GM23338 (cell line): ENCODE data around the gene CREB3L4. TPM values are rescaled to one million over a fixed set of nuclear protein-coding genes. Genes with fewer than 3 reads are reported as not detected.

ENCODE experiments used
- ATAC-seq: fragments of 200-7000 bp; cut with Tn5 transposase; 3 replicates; pipeline ENCODE4 v1.9.1; 2020
- DNase-seq: peaks from one replicate; pipeline ENCODE4 v3.0.0-alpha.2; 2015; ENCODE audit warnings: low spot score
- H2AFZ ChIP-seq: fragments of 200-600 bp; sonication (generic); 2 replicates; pipeline ENCODE4 v1.8.0; 2016; ENCODE audit warnings: antibody characterized with exemption, mild to moderate bottlenecking, moderate library complexity
- H3F3A ChIP-seq: fragments of 200-600 bp; sonication (generic); replicated peaks from 2 replicates; pipeline ENCODE4 v1.8.0; 2017; ENCODE audit warnings: antibody characterized with exemption, mixed run types, low read depth
- H3K27ac ChIP-seq: fragments of 200-600 bp; sonication (generic); 2 replicates; pipeline ENCODE4 v1.6.1; 2016; ENCODE audit warnings: low read depth
- H3K27me3 ChIP-seq: fragments of 200-600 bp; sonication (generic); 2 replicates; pipeline ENCODE4 v1.8.0; 2016; ENCODE audit warnings: mild to moderate bottlenecking, mixed run types, moderate library complexity; ENCODE audit not compliant: insufficient read depth
- H3K36me3 ChIP-seq: fragments of 200-600 bp; sonication (generic); 2 replicates; pipeline ENCODE4 v1.8.0; 2016; ENCODE audit warnings: mild to moderate bottlenecking; ENCODE audit not compliant: insufficient read depth
- H3K4me1 ChIP-seq: fragments of 200-600 bp; sonication (generic); 2 replicates; pipeline ENCODE4 v1.8.0; 2016; ENCODE audit warnings: mild to moderate bottlenecking, moderate library complexity; ENCODE audit not compliant: insufficient read depth
- H3K4me2 ChIP-seq: fragments of 200-600 bp; sonication (generic); 2 replicates; pipeline ENCODE4 v1.7.1; 2017; ENCODE audit warnings: mixed run types
- H3K4me3 ChIP-seq: fragments of 200-600 bp; sonication (generic); 2 replicates; pipeline ENCODE4 v1.6.1; 2016; ENCODE audit warnings: mixed run types
- H3K79me2 ChIP-seq: fragments of 200-600 bp; sonication (generic); replicated peaks from 2 replicates; pipeline ENCODE4 v1.8.0; 2017; ENCODE audit warnings: mild to moderate bottlenecking; ENCODE audit not compliant: insufficient read depth
- H3K9me2 ChIP-seq: fragments of 200-600 bp; sonication (generic); 2 replicates; pipeline ENCODE4 v1.8.0; 2017; ENCODE audit not compliant: insufficient read depth
- H4K20me1 ChIP-seq: fragments of 200-600 bp; sonication (generic); replicated peaks from 2 replicates; pipeline ENCODE4 v1.8.0; 2017; ENCODE audit warnings: mild to moderate bottlenecking; ENCODE audit not compliant: insufficient read depth
- H3K27ac Mint-ChIP-seq: 2 replicates; pipeline ENCODE4 v1.8.0; 2020; ENCODE audit warnings: inconsistent platforms, mild to moderate bottlenecking, moderate library complexity, mixed read lengths
- H3K27me3 Mint-ChIP-seq: 3 replicates; pipeline ENCODE4 v1.8.0; 2022; ENCODE audit warnings: low read depth, mild to moderate bottlenecking, moderate library complexity, mixed read lengths, inconsistent platforms; ENCODE audit not compliant: insufficient read depth, poor library complexity
- H3K36me3 Mint-ChIP-seq: 3 replicates; pipeline ENCODE4 v1.8.0; 2021; ENCODE audit warnings: low read depth, mild to moderate bottlenecking, inconsistent platforms, moderate library complexity, mixed read lengths
- H3K4me1 Mint-ChIP-seq: 3 replicates; pipeline ENCODE4 v1.8.0; 2020; ENCODE audit warnings: mild to moderate bottlenecking, inconsistent platforms, mixed read lengths
- H3K4me3 Mint-ChIP-seq: 3 replicates; pipeline ENCODE4 v1.8.0; 2021; ENCODE audit warnings: moderate library complexity, mild to moderate bottlenecking, inconsistent platforms, mixed read lengths
- H3K9me3 Mint-ChIP-seq: 3 replicates; pipeline ENCODE4 v1.8.0; 2020; ENCODE audit warnings: moderate library complexity, mild to moderate bottlenecking, inconsistent platforms, mixed read lengths
- CREB1 ChIP-seq: fragments of 250-450 bp; sonication (Bioruptor Pico); IDR thresholded peaks from 2 replicates; pipeline ENCODE4 v1.5.0; 2020; ENCODE audit warnings: low read depth, mild to moderate bottlenecking, moderate library complexity
- CTCF ChIP-seq, 2 experiments: fragments of 200-600 bp in 1 of 2; sonication (generic) in 1 of 2; conservative IDR thresholded peaks; 2 replicates each; pipeline versions ENCODE4 v1.5.1 to v1.6.1; 2016 to 2017; ENCODE audit warnings: antibody characterized with exemption in 2 of 2, low read depth in 2 of 2, mild to moderate bottlenecking in 2 of 2, moderate library complexity in 1 of 2
- ETS1 ChIP-seq: IDR thresholded peaks from 2 replicates; pipeline ENCODE4 v1.6.1; 2016; ENCODE audit warnings: antibody characterized with exemption
- JUNB ChIP-seq: IDR thresholded peaks from one replicate; pipeline ENCODE4 v1.6.1; 2016; ENCODE audit warnings: antibody characterized with exemption; ENCODE audit not compliant: unreplicated experiment
- NANOG ChIP-seq: IDR thresholded peaks from 2 replicates; pipeline ENCODE4 v1.6.1; 2016; ENCODE audit warnings: antibody characterized with exemption, borderline replicate concordance
- POLR2AphosphoS5 ChIP-seq: IDR thresholded peaks from 2 replicates; pipeline ENCODE4 v1.6.1; 2016; ENCODE audit warnings: antibody characterized with exemption, low read depth
- REST ChIP-seq: IDR thresholded peaks from one replicate; pipeline ENCODE4 v1.6.1; 2018; ENCODE audit warnings: antibody characterized with exemption; ENCODE audit not compliant: unreplicated experiment
- STAT1 ChIP-seq: IDR thresholded peaks from one replicate; pipeline ENCODE4 v1.6.1; 2016; ENCODE audit warnings: antibody characterized with exemption; ENCODE audit not compliant: unreplicated experiment
- ZNF331 ChIP-seq: fragments of 250-450 bp; sonication (Bioruptor Pico); IDR thresholded peaks from 2 replicates; pipeline ENCODE4 v1.5.0; 2020; ENCODE audit warnings: low read depth, mild to moderate bottlenecking, moderate library complexity
- polyA plus RNA-seq: library from polyadenylated mRNA; unstranded; fragments of >200 nt; fragmentation: Nextera tagmentation; extraction: Ambion mirVana; gene quantifications from 2 replicates; pipeline ENCODE4 v1.2.1, GENCODE V29; 2016
- total RNA-seq: library from RNA; depleted of rRNA; stranded (reverse); fragments of >200 nt; shearing (Covaris generic); gene quantifications from 2 replicates; pipeline ENCODE4 v1.2.3, GENCODE V29; 2014

CREB3L4 gene
- total and polyA plus RNA-seq, 2 experiments from 2014 or later, result 19.3 to 26.8 TPM

GRCh38 chr1:153928245-153928644, 39.5 kb upstream of the CREB3L4 start:
- Histone ChIP-seq H3K27ac (peak overlapping the region; percentile 67; the same call in 1 of the 2 replicates), H3K9me2 (no peaks in the 10 kb centered on the region), H2AFZ (no peak overlapping the region), H3K36me3 (no peaks in the 10 kb centered on the region), H3K4me2 (no peak overlapping the region), H3K4me3 (no peak overlapping the region), H3K79me2 (no peaks in the 10 kb centered on the region), H4K20me1 (no peaks in the 10 kb centered on the region; the same call in 1 of the 2 replicates), H3F3A (peaks cover 15% of the 10 kb centered on the region; the same call in 1 of the 2 replicates), H3K4me1 (peaks cover 4% of the 10 kb centered on the region; the same call in 1 of the 2 replicates), H3K27me3 (no peaks in the 10 kb centered on the region)
- H3K4me1 Mint-ChIP-seq, result peaks cover 2% of the 10 kb centered on the region; the same call in 1 of the 3 replicates
- H3K27me3 Mint-ChIP-seq, result peaks cover 10% of the 10 kb centered on the region
- no peak overlapping the region for H3K27ac Mint-ChIP-seq
- TF ChIP-seq ETS1 (no peak), NANOG (no peak), CREB1 (CRISPR knock-in tag) (no peak), CTCF (conservative IDR thresholded peaks at IDR 0.05; ENCODE audit: low read depth in 2 of 2) (no peak), ZNF331 (CRISPR knock-in tag) (no peak)
- H3K36me3 Mint-ChIP-seq, result peaks cover 23% of the 10 kb centered on the region; the same call in 2 of the 3 replicates
- ATAC-seq (no peak), DNase-seq (no peak)
- H3K4me3 Mint-ChIP-seq, result no peak overlapping the region
- H3K9me3 Mint-ChIP-seq, result no peaks in the 10 kb centered on the region; the same call in 2 of the 3 replicates

- Mint-ChIP-seq H3K27me3 (peaks cover 4% of the 10 kb centered on the region), H3K4me3 (no peak overlapping the region), H3K9me3 (no peaks in the 10 kb centered on the region), H3K27ac (no peak overlapping the region), H3K36me3 (peaks cover 27% of the 10 kb centered on the region; the same call in 2 of the 3 replicates), H3K4me1 (peaks cover under 1% of the 10 kb centered on the region; the same call in 1 of the 3 replicates)
- no peak for TF ChIP-seq JUNB
- Histone ChIP-seq H3K27me3 (no peaks in the 10 kb centered on the region), H3K9me2 (no peaks in the 10 kb centered on the region), H3K36me3 (no peaks in the 10 kb centered on the region), H3K79me2 (no peaks in the 10 kb centered on the region), H2AFZ (no peak overlapping the region), H3K27ac (peak overlapping the region; percentile 67), H3K4me3 (no peak overlapping the region), H3F3A (peaks cover 12% of the 10 kb centered on the region; the same call in 1 of the 2 replicates), H4K20me1 (no peaks in the 10 kb centered on the region; the same call in 1 of the 2 replicates), H3K4me1 (peaks cover 4% of the 10 kb centered on the region; the same call in 1 of the 2 replicates), H3K4me2 (no peak overlapping the region)
- no peak for DNase-seq
- no peak for ATAC-seq
Measured at GRCh38 chr1:153928791-153929341, 38.8 kb upstream of the CREB3L4 start.

- Histone ChIP-seq H3K9me2 (no peaks in the 10 kb centered on the region), H2AFZ (no peak overlapping the region), H3K36me3 (no peaks in the 10 kb centered on the region), H3K27me3 (no peaks in the 10 kb centered on the region), H3K27ac (no peak overlapping the region), H4K20me1 (no peaks in the 10 kb centered on the region; the same call in 1 of the 2 replicates), H3K4me3 (no peak overlapping the region), H3K79me2 (no peaks in the 10 kb centered on the region), H3K4me1 (peaks cover 4% of the 10 kb centered on the region; the same call in 1 of the 2 replicates), H3K4me2 (no peak overlapping the region), H3F3A (0 out of 2 replicates have a peak, but pooled peaks cover 6% of the 10 kb centered on the region)
- Mint-ChIP-seq H3K27ac (no peak overlapping the region), H3K36me3 (peaks cover 32% of the 10 kb centered on the region), H3K4me1 (no peaks in the 10 kb centered on the region), H3K4me3 (no peak overlapping the region), H3K27me3 (peaks cover 4% of the 10 kb centered on the region), H3K9me3 (no peaks in the 10 kb centered on the region)
- DNase-seq (no peak), ATAC-seq (no peak)
- no peak for TF ChIP-seq CREB1 (CRISPR knock-in tag)
- no peak for TF ChIP-seq REST
- TF ChIP-seq POLR2AphosphoS5, result no peak
- TF ChIP-seq STAT1, result no peak
Measured at GRCh38 chr1:153929426-153929825, 38.3 kb upstream of the CREB3L4 start.
